IMR-90 (cell line): ENCODE measurements around the gene ZSCAN16. TPM values are rescaled to one million over a fixed set of nuclear protein-coding genes. Genes with fewer than 3 reads are reported as not detected.

ENCODE experiments used
- ATAC-seq: fragments of 200-7000 bp; cut with Tn5 transposase; 2 replicates; pipeline ENCODE4 v1.9.1; 2020; ENCODE audit warnings: low read depth, mild to moderate bottlenecking, moderate library complexity
- BruUV-seq: library from RNA; stranded (reverse); fragments of 400-500 nt; replicated peaks from 2 replicates; lab custom pipeline; 2021; lab: Mats Ljungman, UMichigan
- CTCF ChIA-PET: fragments of 300-600 bp; formaldehyde crosslinking; extraction: SDS; loops from one replicate; lab custom pipeline; 2021; ENCODE audit warnings: antibody characterized with exemption; lab: Yijun Ruan, JAX
- POLR2A ChIA-PET: fragments of 300-600 bp; sonication (Branson Sonifier 250); formaldehyde crosslinking; loops from one replicate; lab custom pipeline; 2022; ENCODE audit warnings: antibody characterized with exemption; ENCODE audit not compliant: unreplicated experiment; lab: Charles Lee
- DNase-seq: peaks from one replicate; pipeline ENCODE4 v3.0.0; 2013
- H2AFZ ChIP-seq: replicated peaks from 2 replicates; pipeline ENCODE3; 2013; ENCODE audit warnings: low read length, mild to moderate bottlenecking; ENCODE audit not compliant: poor library complexity
- H2AK5ac ChIP-seq: 2 replicates; pipeline ENCODE4 v1.6.1; 2013; ENCODE audit warnings: low read depth, low read length, inconsistent platforms
- H2AK9ac ChIP-seq: replicated peaks from 2 replicates; pipeline ENCODE3; 2013; ENCODE audit warnings: mild to moderate bottlenecking, low read depth, low read length, moderate library complexity; ENCODE audit not compliant: poor library complexity
- H2BK120ac ChIP-seq: 2 replicates; pipeline ENCODE4 v1.6.1; 2013; ENCODE audit warnings: low read depth, low read length, inconsistent platforms
- H2BK15ac ChIP-seq: 3 replicates; pipeline ENCODE4 v1.6.1; 2013; ENCODE audit warnings: low read depth, low read length, inconsistent platforms
- H2BK20ac ChIP-seq: 2 replicates; pipeline ENCODE4 v1.6.1; 2013; ENCODE audit warnings: low read depth, mild to moderate bottlenecking, inconsistent platforms, low read length, moderate library complexity
- H2BK5ac ChIP-seq: 2 replicates; pipeline ENCODE4 v1.6.1; 2013; ENCODE audit warnings: mild to moderate bottlenecking, low read depth, low read length, inconsistent platforms; ENCODE audit not compliant: poor library complexity, severe bottlenecking
- H3K14ac ChIP-seq: replicated peaks from 2 replicates; pipeline ENCODE4 v1.6.1; 2013; ENCODE audit warnings: low read depth, low read length, inconsistent platforms
- H3K18ac ChIP-seq: 2 replicates; pipeline ENCODE4 v1.6.1; 2013; ENCODE audit warnings: low read depth, low read length, control low read depth
- H3K23ac ChIP-seq: 2 replicates; pipeline ENCODE4 v1.6.1; 2013; ENCODE audit warnings: low read depth, low read length, inconsistent platforms
- H3K27ac ChIP-seq: 2 replicates; pipeline ENCODE4 v1.5.1; 2013; ENCODE audit warnings: mild to moderate bottlenecking, control low read depth, low read length; ENCODE audit not compliant: insufficient read depth
- H3K27me3 ChIP-seq: 2 replicates; pipeline ENCODE4 v1.6.1; 2013; ENCODE audit warnings: low read length; ENCODE audit not compliant: control insufficient read depth, insufficient read depth
- H3K36me3 ChIP-seq: 2 replicates; pipeline ENCODE4 v1.6.1; 2013; ENCODE audit warnings: low read length, mixed read lengths; ENCODE audit not compliant: control insufficient read depth, insufficient read depth
- H3K4ac ChIP-seq: 2 replicates; pipeline ENCODE4 v1.6.1; 2013; ENCODE audit warnings: low read depth, low read length, inconsistent platforms
- H3K4me1 ChIP-seq: 2 replicates; pipeline ENCODE4 v1.6.1; 2013; ENCODE audit warnings: low read length, mixed read lengths; ENCODE audit not compliant: control insufficient read depth, insufficient read depth
- H3K4me2 ChIP-seq: 2 replicates; pipeline ENCODE4 v1.6.1; 2013; ENCODE audit warnings: low read depth, mild to moderate bottlenecking, control low read depth, low read length, moderate library complexity
- H3K4me3 ChIP-seq: 2 replicates; pipeline ENCODE4 v1.5.1; 2013; ENCODE audit warnings: low read depth, mild to moderate bottlenecking, control low read depth, low read length, moderate library complexity; ENCODE audit not compliant: insufficient read depth
- H3K56ac ChIP-seq: 2 replicates; pipeline ENCODE4 v1.6.1; 2013; ENCODE audit warnings: low read length, inconsistent platforms; ENCODE audit not compliant: insufficient read depth; ENCODE audit errors: extremely low read depth
- H3K79me1 ChIP-seq, 2 experiments: 2 replicates each; pipeline ENCODE4 v1.6.1; 2013; ENCODE audit warnings: low read length in 2 of 2, inconsistent platforms in 1 of 2, low read depth in 1 of 2
- H3K9ac ChIP-seq: 2 replicates; pipeline ENCODE4 v1.6.1; 2013; ENCODE audit warnings: low read depth, low read length, control low read depth
- H3K9me1 ChIP-seq: 2 replicates; pipeline ENCODE4 v1.6.1; 2013; ENCODE audit warnings: low read length, inconsistent platforms; ENCODE audit not compliant: insufficient read depth
- H3K9me3 ChIP-seq: 2 replicates; pipeline ENCODE4 v1.6.1; 2013; ENCODE audit warnings: low read length; ENCODE audit not compliant: control insufficient read depth, insufficient read depth
- H4K20me1 ChIP-seq: 2 replicates; pipeline ENCODE4 v1.6.1; 2013; ENCODE audit warnings: low read length, inconsistent platforms; ENCODE audit not compliant: insufficient read depth
- H4K5ac ChIP-seq: 2 replicates; pipeline ENCODE4 v1.6.1; 2013; ENCODE audit warnings: mild to moderate bottlenecking, low read depth, low read length, control low read depth
- H4K8ac ChIP-seq, 2 experiments: 2 replicates each; pipeline ENCODE4 v1.6.1; 2013; ENCODE audit warnings: low read depth in 2 of 2, low read length in 2 of 2, control low read depth in 1 of 2, inconsistent platforms in 1 of 2
- H4K91ac ChIP-seq: 2 replicates; pipeline ENCODE4 v1.6.1; 2013; ENCODE audit warnings: low read depth, low read length, inconsistent platforms; ENCODE audit not compliant: insufficient read depth
- BHLHE40 ChIP-seq: fragments of 150-350 bp; IDR thresholded peaks from 2 replicates; pipeline ENCODE4 v1.6.1; 2016; ENCODE audit warnings: mild to moderate bottlenecking, low read depth, low read length
- CHD1 ChIP-seq: IDR thresholded peaks from 2 replicates; pipeline ENCODE4 v1.6.1; 2012; ENCODE audit warnings: low read depth, low read length, improper control_type of control experiment
- FOS ChIP-seq: fragments of 150-350 bp; IDR thresholded peaks from 2 replicates; pipeline ENCODE4 v1.6.1; 2016; ENCODE audit warnings: low read depth, low read length
- MAFK ChIP-seq: IDR thresholded peaks from 2 replicates; pipeline ENCODE4 v1.6.1; 2012; ENCODE audit warnings: low read depth, low read length, improper control_type of control experiment
- MAZ ChIP-seq: IDR thresholded peaks from 2 replicates; pipeline ENCODE4 v1.6.1; 2012; ENCODE audit warnings: low read depth, mild to moderate bottlenecking, low read length, improper control_type of control experiment, moderate library complexity, borderline replicate concordance
- MXI1 ChIP-seq: IDR thresholded peaks from 2 replicates; pipeline ENCODE4 v1.6.1; 2012; ENCODE audit warnings: low read depth, mild to moderate bottlenecking, low read length, moderate library complexity, borderline replicate concordance
- NFE2L2 ChIP-seq: fragments of 150-350 bp; IDR thresholded peaks from 2 replicates; pipeline ENCODE4 v1.6.1; 2016; ENCODE audit warnings: low read depth, mild to moderate bottlenecking, low read length
- POLR2A ChIP-seq: IDR thresholded peaks from 2 replicates; pipeline ENCODE4 v1.6.1; 2012; ENCODE audit warnings: mild to moderate bottlenecking, low read depth, low read length
- RAD21 ChIP-seq: IDR thresholded peaks from 2 replicates; pipeline ENCODE4 v1.6.1; 2012; ENCODE audit warnings: low read length, improper control_type of control experiment
- RCOR1 ChIP-seq: IDR thresholded peaks from 2 replicates; pipeline ENCODE4 v1.6.1; 2012; ENCODE audit warnings: mild to moderate bottlenecking, low read length, improper control_type of control experiment; ENCODE audit not compliant: insufficient replicate concordance
- RFX5 ChIP-seq: IDR thresholded peaks from 2 replicates; pipeline ENCODE4 v1.8.0; 2012; ENCODE audit warnings: low read depth, mild to moderate bottlenecking, low read length, moderate library complexity
- SMC3 ChIP-seq: fragments of 150-350 bp; IDR thresholded peaks from 2 replicates; pipeline ENCODE4 v1.6.1; 2016; ENCODE audit warnings: low read depth, mild to moderate bottlenecking, antibody characterized with exemption, low read length, moderate library complexity
- WGBS, 2 experiments: methylation state at CpG; one replicate each; pipeline versions ENCODE4 v1.1.5 to v1.1.7; 2013; ENCODE audit warnings: missing lambda C conversion rate in 2 of 2; ENCODE audit not compliant: insufficient read length in 1 of 2; ENCODE audit errors: extremely low coverage in 2 of 2; 5-methylcytosine and 5-hydroxymethylcytosine counted together
- dilution Hi-C: fragments of 300-500 bp; cut with HindIII; formaldehyde crosslinking; loops from one replicate; pipeline ENCODE4 v1.14.3; 2018; ENCODE audit warnings: low sequenced_read_pairs; ENCODE audit not compliant: unreplicated experiment
- in situ Hi-C: fragments of 300-500 bp; cut with MboI; formaldehyde crosslinking; loops from 3 replicates; pipeline ENCODE4 v1.14.3; 2019; ENCODE audit warnings: low sequenced_read_pairs, inconsistent platforms, mixed read lengths
- intact Hi-C: fragments of 100-400 bp; cut with micrococcal nuclease; formaldehyde crosslinking; loops from 2 replicates; pipeline ENCODE4 v1.10.0; 2022
- polyA plus RNA-seq, 3 experiments: library from polyadenylated mRNA; depleted of rRNA; stranded (reverse); fragments of >200 nt; gene quantifications; 2 replicates each; pipeline ENCODE4 v1.2.3, GENCODE V29; 2012; ENCODE audit warnings: low replicate concordance in 1 of 3
- total RNA-seq: library from RNA; depleted of rRNA; stranded (reverse); fragments of >200 nt; gene quantifications from 2 replicates; pipeline ENCODE4 v1.2.3, GENCODE V29; 2012
- TF ChIP-seq, protein P1 (sequence below): fragments of 150-350 bp; IDR thresholded peaks from 2 replicates; pipeline ENCODE4 v1.6.1; 2017; ENCODE audit warnings: mild to moderate bottlenecking, antibody characterized with exemption, low read length, low read depth
- TF ChIP-seq, protein P2 (sequence below): fragments of 150-350 bp; IDR thresholded peaks from 2 replicates; pipeline ENCODE4 v1.6.1; 2016; ENCODE audit warnings: low read depth, mild to moderate bottlenecking, low read length, moderate library complexity, borderline replicate concordance
- TF ChIP-seq, protein P3 (sequence below): conservative IDR thresholded peaks from 2 replicates; pipeline ENCODE4 v1.5.1; 2012; ENCODE audit warnings: mild to moderate bottlenecking, low read depth, low read length, improper control_type of control experiment

Gene ZSCAN16
- total and polyA plus RNA-seq, 2 of the 4 experiments (the other 2 are of a cell fraction), result 1.8 to 3.0 TPM

DNA sequence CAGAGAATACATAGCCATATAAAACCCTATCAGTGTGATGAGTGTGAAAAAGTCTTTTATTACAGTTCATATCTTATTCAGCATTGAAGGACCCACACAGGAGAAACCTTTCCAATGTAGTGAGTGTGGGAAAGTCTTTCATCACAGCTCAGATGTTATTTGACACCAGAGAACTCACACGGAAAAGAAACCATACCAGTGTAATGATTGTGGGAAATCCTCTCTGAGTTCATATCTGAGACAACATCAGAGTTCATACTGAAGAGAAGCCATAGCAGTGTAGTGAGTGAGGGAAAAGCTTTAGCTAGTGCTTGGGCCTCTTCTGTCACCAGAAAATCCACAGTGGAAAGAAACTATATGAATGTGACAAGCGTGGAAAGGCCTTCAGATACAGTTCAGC, 8.6 kb upstream of the ZSCAN16 start:
- no TSS peak for BruUV-seq
- Histone ChIP-seq H3K18ac (no peak overlapping the region), H3K79me1 (no peaks in the 10 kb centered on the region; a peak in 1 of 4 replicates), H2BK20ac (no peak overlapping the region), H2BK5ac (no peak overlapping the region), H2BK120ac (no peak overlapping the region), H4K20me1 (no peaks in the 10 kb centered on the region), H4K91ac (no peak overlapping the region), H3K9ac (no peak overlapping the region), H3K23ac (no peak overlapping the region), H3K9me1 (no peaks in the 10 kb centered on the region; the same call in 1 of the 2 replicates), H4K8ac (no peak overlapping the region), H4K5ac (no peak overlapping the region), H3K4me1 (no peaks in the 10 kb centered on the region), H3K4me2 (no peak overlapping the region), H3K27ac (no peak overlapping the region), H3K56ac (no peak overlapping the region), H3K36me3 (peaks cover 26% of the 10 kb centered on the region), H2AFZ (no peak overlapping the region), H3K9me3 (no peaks in the 10 kb centered on the region), H3K14ac (no peak overlapping the region), H3K4ac (no peak overlapping the region), H2AK5ac (no peak overlapping the region), H3K27me3 (no peaks in the 10 kb centered on the region), H3K4me3 (no peak overlapping the region), H2AK9ac (no peak overlapping the region), H2BK15ac (no peak overlapping the region)
- DNase-seq (no peak), ATAC-seq (no peak)
- no CpG with 5 or more reads among the region's 2 CpGs for WGBS, 2 experiments
- intact Hi-C loops, result no loop called here
- ChIA-PET CTCF (interaction anchor here (0.6 to 1.5 kb wide), 2 partner anchors 11 to 67 kb away, joined by 3 read pairs; no protein-coding TSS in a partner anchor), POLR2A (no interaction called here)
- in situ Hi-C loops, result no loop called here
- TF ChIP-seq RFX5 (no peak), POLR2A (no peak), BHLHE40 (no peak), RCOR1 (no peak), MAFK (no peak), MXI1 (no peak), NFE2L2 (no peak), RAD21 (no peak), FOS (no peak), SMC3 (no peak), MAZ (no peak), CHD1 (no peak)
- TF ChIP-seq, protein P1, sequence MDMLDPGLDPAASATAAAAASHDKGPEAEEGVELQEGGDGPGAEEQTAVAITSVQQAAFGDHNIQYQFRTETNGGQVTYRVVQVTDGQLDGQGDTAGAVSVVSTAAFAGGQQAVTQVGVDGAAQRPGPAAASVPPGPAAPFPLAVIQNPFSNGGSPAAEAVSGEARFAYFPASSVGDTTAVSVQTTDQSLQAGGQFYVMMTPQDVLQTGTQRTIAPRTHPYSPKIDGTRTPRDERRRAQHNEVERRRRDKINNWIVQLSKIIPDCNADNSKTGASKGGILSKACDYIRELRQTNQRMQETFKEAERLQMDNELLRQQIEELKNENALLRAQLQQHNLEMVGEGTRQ, result no peak
- TF ChIP-seq, protein P2, sequence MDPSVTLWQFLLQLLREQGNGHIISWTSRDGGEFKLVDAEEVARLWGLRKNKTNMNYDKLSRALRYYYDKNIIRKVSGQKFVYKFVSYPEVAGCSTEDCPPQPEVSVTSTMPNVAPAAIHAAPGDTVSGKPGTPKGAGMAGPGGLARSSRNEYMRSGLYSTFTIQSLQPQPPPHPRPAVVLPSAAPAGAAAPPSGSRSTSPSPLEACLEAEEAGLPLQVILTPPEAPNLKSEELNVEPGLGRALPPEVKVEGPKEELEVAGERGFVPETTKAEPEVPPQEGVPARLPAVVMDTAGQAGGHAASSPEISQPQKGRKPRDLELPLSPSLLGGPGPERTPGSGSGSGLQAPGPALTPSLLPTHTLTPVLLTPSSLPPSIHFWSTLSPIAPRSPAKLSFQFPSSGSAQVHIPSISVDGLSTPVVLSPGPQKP, result no peak
- TF ChIP-seq, protein P3, sequence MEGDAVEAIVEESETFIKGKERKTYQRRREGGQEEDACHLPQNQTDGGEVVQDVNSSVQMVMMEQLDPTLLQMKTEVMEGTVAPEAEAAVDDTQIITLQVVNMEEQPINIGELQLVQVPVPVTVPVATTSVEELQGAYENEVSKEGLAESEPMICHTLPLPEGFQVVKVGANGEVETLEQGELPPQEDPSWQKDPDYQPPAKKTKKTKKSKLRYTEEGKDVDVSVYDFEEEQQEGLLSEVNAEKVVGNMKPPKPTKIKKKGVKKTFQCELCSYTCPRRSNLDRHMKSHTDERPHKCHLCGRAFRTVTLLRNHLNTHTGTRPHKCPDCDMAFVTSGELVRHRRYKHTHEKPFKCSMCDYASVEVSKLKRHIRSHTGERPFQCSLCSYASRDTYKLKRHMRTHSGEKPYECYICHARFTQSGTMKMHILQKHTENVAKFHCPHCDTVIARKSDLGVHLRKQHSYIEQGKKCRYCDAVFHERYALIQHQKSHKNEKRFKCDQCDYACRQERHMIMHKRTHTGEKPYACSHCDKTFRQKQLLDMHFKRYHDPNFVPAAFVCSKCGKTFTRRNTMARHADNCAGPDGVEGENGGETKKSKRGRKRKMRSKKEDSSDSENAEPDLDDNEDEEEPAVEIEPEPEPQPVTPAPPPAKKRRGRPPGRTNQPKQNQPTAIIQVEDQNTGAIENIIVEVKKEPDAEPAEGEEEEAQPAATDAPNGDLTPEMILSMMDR, result no peak
- dilution Hi-C loops, result no loop called here
